GM12864 (cell line): ENCODE results near the gene HMX2.

Experiments used
- DNase-seq: peaks from one replicate; pipeline ENCODE4 v3.0.0-alpha.2; 2011; ENCODE audit warnings: low read depth
- H3K4me3 ChIP-seq: 2 replicates; pipeline ENCODE4 v1.5.1; 2011; ENCODE audit warnings: mild to moderate bottlenecking, low read depth, low read length, control low read depth
- CTCF ChIP-seq: IDR thresholded peaks from 2 replicates; pipeline ENCODE4 v1.5.1; 2011; ENCODE audit warnings: low read depth, mild to moderate bottlenecking, moderate library complexity, low read length, control low read depth, inconsistent platforms; ENCODE audit errors: missing control alignments

The HMX2 gene

GRCh38 chr10:123134343-123134914 lies 13.5 kb upstream of the HMX2 start:
- DNase-seq: no peak
- H3K4me3 ChIP-seq: peak overlapping the region; percentile 55; the same call in 1 of the 2 replicates
- TF ChIP-seq CTCF: no peak

- no peak for TF ChIP-seq CTCF
- no peak for DNase-seq
- H3K4me3 ChIP-seq: peak overlapping the region; percentile 55
Measured at GRCh38 chr10:123134915-123135414, 13.0 kb upstream of the HMX2 start.

GRCh38 chr10:123135415-123136141 lies 12.4 kb upstream of the HMX2 start, which contains the start of gene HMX3:
HMX3 (plus strand) TSS chr10:123135970; CDS start chr10:123136051, 81 bp downstream.
- peak within 1 kb of the TSS; percentile 55 for H3K4me3 ChIP-seq
- no peak for DNase-seq

GRCh38 chr10:123136221-123136805 lies 11.6 kb upstream of the HMX2 start:
- no peak for DNase-seq
- no peak for TF ChIP-seq CTCF
- peak overlapping the region; percentile 55 for H3K4me3 ChIP-seq

More at GRCh38 chr10:123135415-123136141, 12.4 kb upstream of the HMX2 start, which contains the start of gene HMX3:
- no peak for TF ChIP-seq CTCF

- DNase-seq: no peak
- H3K4me3 ChIP-seq: peak overlapping the region; percentile 55
- no peak for TF ChIP-seq CTCF
Measured at GRCh38 chr10:123136806-123137642, 10.9 kb upstream of the HMX2 start.

GRCh38 chr10:123139165-123139520 lies 8.8 kb upstream of the HMX2 start:
- DNase-seq: no peak
- H3K4me3 ChIP-seq: no peak overlapping the region; the same call in 1 of the 2 replicates
- no peak for TF ChIP-seq CTCF
